Astrocyte (in vitro differentiated cells and primary cell): Measurements from ENCODE around the gene CDC37.

Experiments
- CTCF ChIP-seq: IDR thresholded peaks from 2 replicates; pipeline ENCODE4 v1.5.1; 2011; ENCODE audit warnings: low read depth, mild to moderate bottlenecking, inconsistent platforms, low read length, moderate library complexity; ENCODE audit not compliant: insufficient read depth
- EZH2 ChIP-seq: IDR thresholded peaks from 2 replicates; pipeline ENCODE4 v1.6.1; 2012; ENCODE audit warnings: mild to moderate bottlenecking, low read length, inconsistent platforms; ENCODE audit not compliant: insufficient read depth

GRCh38 chr19:10398819-10399218 lies 4.5 kb downstream of the CDC37 start:
- TF ChIP-seq CTCF: no peak
- no peak for TF ChIP-seq EZH2
